ENCODE measurements around the gene MRPS25.
A peak's percentile ranks its signal among the peaks of the same experiment; 100 is the strongest.
"Not testable (repeated sequence)": the region's sequence is repeated elsewhere in the genome, so short reads cannot be mapped to it uniquely, and the experiment has no call there.

The MRPS25 gene

DNA sequence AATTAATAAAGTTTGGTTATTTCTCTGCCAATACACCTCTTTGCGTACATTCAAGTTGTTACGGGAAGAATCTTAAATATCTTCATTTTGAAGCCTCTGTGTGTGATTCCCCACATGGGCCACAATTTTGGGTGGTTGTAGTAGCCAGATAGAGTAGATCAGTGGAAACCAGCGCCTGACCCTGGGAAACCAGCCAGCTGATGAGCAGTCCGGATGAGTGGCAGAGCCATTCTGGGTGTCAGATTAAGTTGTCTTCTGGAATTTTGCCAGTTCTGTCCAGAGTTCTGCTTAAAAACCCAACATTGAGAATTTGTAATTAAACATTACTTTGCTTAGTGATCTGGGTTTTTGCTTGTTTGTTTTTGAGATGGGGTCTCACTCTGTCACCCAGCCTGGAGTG lies 49.7 kb downstream of the MRPS25 start:
- Histone ChIP-seq H3K27ac (ENCODE audit: low read depth, low read length, severe bottlenecking) (no peak overlapping the region), H3K4me3 (ENCODE audit: extremely low read depth, insufficient read depth, low read length, poor library complexity, severe bottlenecking) (no peak overlapping the region), H3K36me3 (ENCODE audit: control insufficient read depth, insufficient read depth, low read length) (peaks cover 74% of the 10 kb centered on the region), H3K9me3 (ENCODE audit: control insufficient read depth, low read length) (no peaks in the 10 kb centered on the region), H3K4me1 (ENCODE audit: control insufficient read depth, insufficient read depth, low read length, poor library complexity, severe bottlenecking) (peaks cover 8% of the 10 kb centered on the region)
- WGBS, 2 experiments (ENCODE audit: insufficient coverage in 2 of 2), result 91 to 100% methylated on average over 2 to 4 of the region's 4 CpGs

DNA sequence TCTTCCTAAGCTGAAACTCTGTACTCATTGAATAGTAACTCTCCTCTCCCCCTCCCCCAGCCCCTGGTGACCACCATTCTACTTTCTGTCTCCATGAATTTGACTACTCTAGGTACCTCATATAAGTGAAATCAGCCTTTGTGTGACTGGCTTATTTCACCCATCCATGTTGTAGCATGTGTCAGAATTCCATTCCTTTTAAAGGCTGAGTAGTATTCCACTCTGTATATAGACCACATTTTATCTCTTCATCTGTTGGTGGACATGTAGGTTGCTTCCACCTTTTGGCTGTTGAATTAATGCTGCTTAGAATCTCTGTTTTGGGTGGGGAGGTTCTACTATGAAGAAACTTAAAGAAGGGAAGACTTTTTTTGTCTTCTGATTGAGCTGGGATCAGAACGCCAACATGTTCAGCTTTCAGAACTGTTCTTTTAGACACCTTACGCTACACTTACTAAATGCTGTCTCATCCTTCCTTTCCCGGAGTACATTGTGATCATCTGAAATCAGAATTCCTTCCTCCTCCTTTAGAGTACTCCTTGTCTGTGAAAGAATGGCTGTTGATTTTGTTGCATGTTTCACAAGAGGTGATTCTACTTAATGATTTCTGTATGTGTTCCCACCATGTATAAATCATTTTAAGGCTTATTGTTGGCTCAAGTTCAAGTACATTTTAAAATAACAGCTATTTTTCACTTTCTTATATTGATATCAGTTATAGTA lies 50.3 kb downstream of the MRPS25 start:
- no peaks in the 10 kb centered on the region for H3K9me3 ChIP-seq (ENCODE audit: control insufficient read depth, low read length)
- no peak overlapping the region for H3K27ac ChIP-seq (ENCODE audit: low read depth, low read length, severe bottlenecking)
- H3K36me3 ChIP-seq (ENCODE audit: control insufficient read depth, insufficient read depth, low read length), result peaks cover 68% of the 10 kb centered on the region
- H3K4me1 ChIP-seq (ENCODE audit: control insufficient read depth, insufficient read depth, low read length, poor library complexity, severe bottlenecking), result peaks cover 9% of the 10 kb centered on the region
- H3K4me3 ChIP-seq (ENCODE audit: extremely low read depth, insufficient read depth, low read length, poor library complexity, severe bottlenecking), result no peak overlapping the region
- 100% methylated on average over 1 of the region's 3 CpGs; no CpG with 5 or more reads in 1 of the 2 experiments for WGBS, 2 experiments (ENCODE audit: insufficient coverage in 2 of 2)

DNA sequence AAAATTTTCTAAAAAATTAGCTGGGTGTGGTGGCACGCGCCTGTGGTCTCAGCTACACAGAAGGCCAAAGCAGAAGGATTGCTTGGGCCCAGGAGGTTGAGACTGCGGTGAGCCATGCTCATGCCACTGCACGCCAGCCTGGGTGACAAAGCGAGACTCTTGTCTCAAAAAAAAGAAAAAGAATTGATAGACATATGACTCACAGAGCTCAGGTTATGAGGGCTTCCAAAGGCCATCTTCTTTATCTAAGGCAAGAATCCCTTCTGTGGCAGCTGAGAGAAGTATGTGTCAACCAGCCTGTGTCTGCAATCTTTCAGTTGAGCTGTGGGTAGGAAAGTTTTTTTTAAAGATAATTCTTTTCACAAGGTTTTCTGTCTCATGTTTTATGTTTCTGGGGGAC lies 53.9 kb downstream of the MRPS25 start:
- Histone ChIP-seq H3K4me1 (ENCODE audit: control insufficient read depth, insufficient read depth, low read length, poor library complexity, severe bottlenecking) (peaks cover 9% of the 10 kb centered on the region), H3K27ac (ENCODE audit: low read depth, low read length, severe bottlenecking) (peak overlapping the region; percentile 62), H3K36me3 (ENCODE audit: control insufficient read depth, insufficient read depth, low read length) (peaks cover 70% of the 10 kb centered on the region), H3K9me3 (ENCODE audit: control insufficient read depth, low read length) (no peaks in the 10 kb centered on the region), H3K4me3 (ENCODE audit: extremely low read depth, insufficient read depth, low read length, poor library complexity, severe bottlenecking) (no peak overlapping the region)
- 92 to 100% methylated on average over 3 to 5 of the region's 5 CpGs for WGBS, 2 experiments (ENCODE audit: insufficient coverage in 2 of 2)

DNA sequence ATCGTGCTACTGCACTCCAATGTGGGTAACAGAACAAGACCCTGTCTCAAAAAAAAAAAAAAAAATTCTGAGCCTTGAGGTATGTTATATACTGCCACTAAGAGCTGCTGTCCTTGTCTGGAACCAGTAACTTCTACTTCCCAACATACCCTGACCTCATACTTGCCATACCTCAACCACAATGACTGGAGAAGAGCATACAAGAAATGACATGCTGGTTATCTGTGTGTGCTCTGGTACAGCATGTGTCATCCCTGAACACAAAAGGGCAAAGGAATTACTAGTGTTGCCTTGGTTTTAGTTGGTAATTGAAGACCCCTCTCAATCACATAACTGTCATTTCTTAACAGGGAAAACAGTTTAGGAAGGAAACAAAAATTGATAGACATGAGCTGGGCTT lies 54.5 kb downstream of the MRPS25 start:
- Histone ChIP-seq H3K4me1 (ENCODE audit: control insufficient read depth, insufficient read depth, low read length, poor library complexity, severe bottlenecking) (peaks cover 9% of the 10 kb centered on the region), H3K4me3 (ENCODE audit: extremely low read depth, insufficient read depth, low read length, poor library complexity, severe bottlenecking) (no peak overlapping the region), H3K36me3 (ENCODE audit: control insufficient read depth, insufficient read depth, low read length) (peaks cover 70% of the 10 kb centered on the region), H3K9me3 (ENCODE audit: control insufficient read depth, low read length) (no peaks in the 10 kb centered on the region), H3K27ac (ENCODE audit: low read depth, low read length, severe bottlenecking) (peak overlapping the region; percentile 62)
- WGBS, 2 experiments (ENCODE audit: insufficient coverage in 2 of 2), result 75 to 100% methylated on average over 1 of the region's 1 CpG

DNA sequence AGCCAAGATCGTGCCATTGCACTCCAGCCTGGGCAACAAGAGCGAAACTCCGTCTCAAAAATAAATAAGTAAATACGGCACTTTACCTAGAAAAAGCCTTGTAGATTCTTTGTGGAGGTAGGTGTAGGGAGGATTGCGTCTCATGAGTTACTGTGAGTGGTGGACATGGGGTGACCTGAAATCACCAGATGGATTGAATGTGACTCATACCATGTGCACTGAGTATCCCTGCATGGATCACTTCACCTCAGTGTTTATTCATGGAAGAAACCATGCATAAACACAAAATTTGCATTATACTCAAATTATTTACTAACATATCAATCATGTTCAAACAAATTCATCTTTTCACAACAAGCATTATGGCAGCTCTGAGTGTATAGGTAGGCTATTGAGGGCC lies 55.9 kb downstream of the MRPS25 start:
- H3K4me1 ChIP-seq (ENCODE audit: control insufficient read depth, insufficient read depth, low read length, poor library complexity, severe bottlenecking), result peaks cover 9% of the 10 kb centered on the region
- no peaks in the 10 kb centered on the region for H3K9me3 ChIP-seq (ENCODE audit: control insufficient read depth, low read length)
- H3K36me3 ChIP-seq (ENCODE audit: control insufficient read depth, insufficient read depth, low read length), result peaks cover 71% of the 10 kb centered on the region
- 95 to 100% methylated on average over 2 to 5 of the region's 5 CpGs for WGBS, 2 experiments (ENCODE audit: insufficient coverage in 2 of 2)
- H3K27ac ChIP-seq (ENCODE audit: low read depth, low read length, severe bottlenecking), result no peak overlapping the region
- H3K4me3 ChIP-seq (ENCODE audit: extremely low read depth, insufficient read depth, low read length, poor library complexity, severe bottlenecking), result no peak overlapping the region

DNA sequence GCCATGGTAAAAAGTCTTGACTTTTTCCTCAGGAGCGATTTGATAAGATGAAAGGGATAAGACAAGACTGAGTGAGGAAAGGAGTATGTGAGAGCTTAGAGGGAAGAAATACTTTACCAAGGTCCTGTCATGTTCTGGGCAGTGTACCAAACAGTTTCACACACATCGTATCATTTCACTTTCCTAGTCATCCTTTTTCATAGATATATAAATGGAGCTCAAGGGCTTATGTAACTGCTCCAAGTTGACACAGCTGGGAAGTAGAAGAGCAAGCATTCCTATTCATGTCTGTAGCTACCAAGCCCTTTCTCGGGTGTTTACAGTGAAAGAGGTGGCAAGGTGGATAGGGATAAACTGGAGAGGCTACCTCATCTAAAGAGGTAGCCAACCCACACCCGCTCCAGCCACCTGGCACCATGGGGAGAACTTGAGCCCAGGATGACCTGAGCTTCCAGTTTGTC lies 57.4 kb downstream of the MRPS25 start:
- no peak overlapping the region for H3K4me3 ChIP-seq (ENCODE audit: extremely low read depth, insufficient read depth, low read length, poor library complexity, severe bottlenecking)
- H3K27ac ChIP-seq (ENCODE audit: low read depth, low read length, severe bottlenecking), result no peak overlapping the region
- peaks cover 65% of the 10 kb centered on the region for H3K36me3 ChIP-seq (ENCODE audit: control insufficient read depth, insufficient read depth, low read length)
- WGBS, 2 experiments (ENCODE audit: insufficient coverage in 2 of 2), result 100% methylated on average over 2 to 3 of the region's 4 CpGs
- peaks cover 9% of the 10 kb centered on the region for H3K4me1 ChIP-seq (ENCODE audit: control insufficient read depth, insufficient read depth, low read length, poor library complexity, severe bottlenecking)
- no peaks in the 10 kb centered on the region for H3K9me3 ChIP-seq (ENCODE audit: control insufficient read depth, low read length)

DNA sequence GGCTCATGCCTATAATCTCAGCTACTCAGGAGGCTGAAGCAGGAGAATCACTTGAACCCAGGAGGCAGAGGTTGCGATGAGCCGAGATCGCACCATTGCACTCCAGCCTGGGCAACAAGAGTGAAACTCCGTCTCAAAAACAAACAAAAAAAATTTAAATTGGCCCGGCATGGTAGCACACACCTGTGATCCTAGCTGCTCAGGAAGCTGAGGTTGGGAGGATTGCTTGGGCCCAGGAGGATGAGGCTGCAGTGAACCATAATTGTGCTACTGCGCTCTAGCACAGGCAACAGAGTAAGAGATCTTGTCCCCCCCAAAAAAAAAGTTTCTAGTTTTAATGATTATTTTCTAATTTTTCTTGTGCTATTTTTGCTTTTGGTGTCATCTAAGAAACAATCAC lies 65.9 kb downstream of the MRPS25 start:
- H3K9me3 ChIP-seq (ENCODE audit: control insufficient read depth, low read length); H3K4me3 ChIP-seq (ENCODE audit: extremely low read depth, insufficient read depth, low read length, poor library complexity, severe bottlenecking); H3K27ac ChIP-seq (ENCODE audit: low read depth, low read length, severe bottlenecking); H3K4me1 ChIP-seq (ENCODE audit: control insufficient read depth, insufficient read depth, low read length, poor library complexity, severe bottlenecking): not testable (repeated sequence)
- 89 to 98% methylated on average over 1 to 5 of the region's 6 CpGs for WGBS, 2 experiments (ENCODE audit: insufficient coverage in 2 of 2)
- H3K36me3 ChIP-seq (ENCODE audit: control insufficient read depth, insufficient read depth, low read length), result peaks cover 12% of the 10 kb centered on the region
